ENCODE results near the gene LRCH2. TPM values are rescaled to one million over a fixed set of nuclear protein-coding genes. Genes with fewer than 3 reads are reported as not detected.

Gene LRCH2
- total RNA-seq, 1 donor from 2014 or later = 1.2 TPM

- intact Hi-C loops (cut with DNase I) = no loop called here
Measured at GRCh38 chrX:115112411-115112810, 121.5 kb downstream of the LRCH2 start.

GRCh38 chrX:115098897-115099296 is 135.0 kb downstream of the LRCH2 start:
- no peak for DNase-seq (ENCODE audit: low spot score)
- intact Hi-C loops (cut with DNase I) = no loop called here

More at GRCh38 chrX:115112411-115112810, 121.5 kb downstream of the LRCH2 start:
- no peak for DNase-seq (ENCODE audit: low spot score)

GRCh38 chrX:115093191-115093590 is 140.7 kb downstream of the LRCH2 start:
- intact Hi-C loops (cut with DNase I) = no loop called here
- no peak for DNase-seq (ENCODE audit: low spot score)

- intact Hi-C loops (cut with DNase I) = no loop called here
Measured at GRCh38 chrX:115089419-115089818, 144.5 kb downstream of the LRCH2 start.

GRCh38 chrX:115068896-115069295 is 165.0 kb downstream of the LRCH2 start:
- DNase-seq (ENCODE audit: low spot score) = no peak
- intact Hi-C loops (cut with DNase I) = no loop called here

More at GRCh38 chrX:115089419-115089818, 144.5 kb downstream of the LRCH2 start:
- no peak for DNase-seq (ENCODE audit: low spot score)

GRCh38 chrX:115067812-115068211 is 166.1 kb downstream of the LRCH2 start:
- no peak for DNase-seq (ENCODE audit: low spot score)
- intact Hi-C loops (cut with DNase I) = no loop called here

- intact Hi-C loops (cut with DNase I) = no loop called here
- no peak for DNase-seq (ENCODE audit: low spot score)
Measured at GRCh38 chrX:115065304-115065703, 168.6 kb downstream of the LRCH2 start.

Other genes with a start within 250 kb of the LRCH2 start
- gene IL13RA2, start 216.5 kb downstream of the LRCH2 start, total RNA-seq = 0.54 TPM
- gene RBMXL3, start 44.7 kb downstream of the LRCH2 start, total RNA-seq = not detected
- not detected for gene LUZP4, start 55.6 kb upstream of the LRCH2 start, total RNA-seq